ENCODE data around the gene PRMT3. TPM values are rescaled to one million over a fixed set of nuclear protein-coding genes. Genes with fewer than 3 reads are reported as not detected.
"Not testable (repeated sequence)": the region's sequence is repeated elsewhere in the genome, so short reads cannot be mapped to it uniquely, and the experiment has no call there.

The PRMT3 gene
- total RNA-seq, 1 experiment from 2014 or later: 39.6 TPM

- no peak overlapping the region for H3K4me3 ChIP-seq (ENCODE audit: low read length)
- no peaks in the 10 kb centered on the region for H3K4me1 ChIP-seq (ENCODE audit: low read length)
- no peaks in the 10 kb centered on the region for H3K79me2 ChIP-seq (ENCODE audit: low read length)
- no peak overlapping the region for H3K27ac ChIP-seq (ENCODE audit: low read length)
- no peaks in the 10 kb centered on the region for H3K9me2 ChIP-seq (replicated peaks; ENCODE audit: insufficient read depth, low read length)
- no peaks in the 10 kb centered on the region for H3K27me3 ChIP-seq (ENCODE audit: low read length)
- no peaks in the 10 kb centered on the region for H4K20me1 ChIP-seq (ENCODE audit: insufficient read depth, low read depth, low read length)
- no peak for DNase-seq
- no peaks in the 10 kb centered on the region for H3K9me3 ChIP-seq (ENCODE audit: low read length)
- no peaks in the 10 kb centered on the region for H3K36me3 ChIP-seq (ENCODE audit: insufficient read depth, low read length)
- H3K4me2 ChIP-seq (ENCODE audit: low read depth, low read length, poor library complexity, severe bottlenecking): no peak overlapping the region
- no peak overlapping the region for H2AFZ ChIP-seq (ENCODE audit: low read length)
- no peak overlapping the region for H3K9ac ChIP-seq (ENCODE audit: low read length)
Observed at GRCh38 chr11:20544603-20545237, 157.2 kb downstream of the PRMT3 start.

GRCh38 chr11:20547411-20547810 is 159.9 kb downstream of the PRMT3 start:
- H3K4me2 ChIP-seq (ENCODE audit: low read depth, low read length, poor library complexity, severe bottlenecking): no peak overlapping the region
- H3K79me2 ChIP-seq (ENCODE audit: low read length): no peaks in the 10 kb centered on the region
- no peaks in the 10 kb centered on the region for H3K9me3 ChIP-seq (ENCODE audit: low read length)
- no peaks in the 10 kb centered on the region for H3K27me3 ChIP-seq (ENCODE audit: low read length)
- H3K4me3 ChIP-seq (ENCODE audit: low read length): no peak overlapping the region
- H2AFZ ChIP-seq (ENCODE audit: low read length): no peak overlapping the region
- no peaks in the 10 kb centered on the region for H4K20me1 ChIP-seq (ENCODE audit: insufficient read depth, low read depth, low read length)
- no peak overlapping the region for H3K27ac ChIP-seq (ENCODE audit: low read length)
- H3K9me2 ChIP-seq (replicated peaks; ENCODE audit: insufficient read depth, low read length): no peaks in the 10 kb centered on the region
- no peak overlapping the region for H3K9ac ChIP-seq (ENCODE audit: low read length)
- H3K4me1 ChIP-seq (ENCODE audit: low read length): no peaks in the 10 kb centered on the region
- no peaks in the 10 kb centered on the region for H3K36me3 ChIP-seq (ENCODE audit: insufficient read depth, low read length)
- no peak for DNase-seq

- Histone ChIP-seq H3K4me1 (ENCODE audit: low read length) (no peaks in the 10 kb centered on the region), H3K9me3 (ENCODE audit: low read length) (no peaks in the 10 kb centered on the region)
Observed at GRCh38 chr11:20551096-20551495, 163.6 kb downstream of the PRMT3 start.

GRCh38 chr11:20555783-20556182 is 168.3 kb downstream of the PRMT3 start:
- no peaks in the 10 kb centered on the region for H3K4me1 ChIP-seq (ENCODE audit: low read length)
- H3K27me3 ChIP-seq (ENCODE audit: low read length): no peaks in the 10 kb centered on the region
- H3K36me3 ChIP-seq (ENCODE audit: insufficient read depth, low read length): no peaks in the 10 kb centered on the region
- H3K27ac ChIP-seq (ENCODE audit: low read length): no peak overlapping the region
- no peak for DNase-seq
- no peak overlapping the region for H2AFZ ChIP-seq (ENCODE audit: low read length)
- no peaks in the 10 kb centered on the region for H4K20me1 ChIP-seq (ENCODE audit: insufficient read depth, low read depth, low read length)
- H3K79me2 ChIP-seq (ENCODE audit: low read length): no peaks in the 10 kb centered on the region
- H3K4me3 ChIP-seq (ENCODE audit: low read length): no peak overlapping the region
- no peak overlapping the region for H3K4me2 ChIP-seq (ENCODE audit: low read depth, low read length, poor library complexity, severe bottlenecking)
- no peaks in the 10 kb centered on the region for H3K9me2 ChIP-seq (replicated peaks; ENCODE audit: insufficient read depth, low read length)
- no peak overlapping the region for H3K9ac ChIP-seq (ENCODE audit: low read length)
- H3K9me3 ChIP-seq (ENCODE audit: low read length): no peaks in the 10 kb centered on the region

More at GRCh38 chr11:20551096-20551495, 163.6 kb downstream of the PRMT3 start:
- no peaks in the 10 kb centered on the region for H3K27me3 ChIP-seq (ENCODE audit: low read length)
- no peak overlapping the region for H3K27ac ChIP-seq (ENCODE audit: low read length)
- H3K79me2 ChIP-seq (ENCODE audit: low read length): no peaks in the 10 kb centered on the region
- no peaks in the 10 kb centered on the region for H3K9me2 ChIP-seq (replicated peaks; ENCODE audit: insufficient read depth, low read length)
- no peak overlapping the region for H3K4me3 ChIP-seq (ENCODE audit: low read length)
- no peak for DNase-seq
- no peak overlapping the region for H2AFZ ChIP-seq (ENCODE audit: low read length)
- no peak overlapping the region for H3K4me2 ChIP-seq (ENCODE audit: low read depth, low read length, poor library complexity, severe bottlenecking)
- H3K9ac ChIP-seq (ENCODE audit: low read length): no peak overlapping the region
- no peaks in the 10 kb centered on the region for H4K20me1 ChIP-seq (ENCODE audit: insufficient read depth, low read depth, low read length)
- no peaks in the 10 kb centered on the region for H3K36me3 ChIP-seq (ENCODE audit: insufficient read depth, low read length)

GRCh38 chr11:20556396-20556795 is 168.9 kb downstream of the PRMT3 start:
- not testable (repeated sequence) for H3K27me3 ChIP-seq (ENCODE audit: low read length); H3K9ac ChIP-seq (ENCODE audit: low read length); H2AFZ ChIP-seq (ENCODE audit: low read length); H3K4me1 ChIP-seq (ENCODE audit: low read length); H3K79me2 ChIP-seq (ENCODE audit: low read length); H3K9me2 ChIP-seq (replicated peaks; ENCODE audit: insufficient read depth, low read length); H4K20me1 ChIP-seq (ENCODE audit: insufficient read depth, low read depth, low read length); H3K27ac ChIP-seq (ENCODE audit: low read length); H3K4me2 ChIP-seq (ENCODE audit: low read depth, low read length, poor library complexity, severe bottlenecking); H3K9me3 ChIP-seq (ENCODE audit: low read length); H3K36me3 ChIP-seq (ENCODE audit: insufficient read depth, low read length); H3K4me3 ChIP-seq (ENCODE audit: low read length); DNase-seq

- no peak overlapping the region for H3K27ac ChIP-seq (ENCODE audit: low read length)
- H3K4me2 ChIP-seq (ENCODE audit: low read depth, low read length, poor library complexity, severe bottlenecking): no peak overlapping the region
- no peaks in the 10 kb centered on the region for H3K4me1 ChIP-seq (ENCODE audit: low read length)
- H4K20me1 ChIP-seq (ENCODE audit: insufficient read depth, low read depth, low read length): no peaks in the 10 kb centered on the region
- H3K9me2 ChIP-seq (replicated peaks; ENCODE audit: insufficient read depth, low read length): no peaks in the 10 kb centered on the region
- H3K4me3 ChIP-seq (ENCODE audit: low read length): no peak overlapping the region
- DNase-seq: no peak
- H3K27me3 ChIP-seq (ENCODE audit: low read length): 0 out of 2 replicates have a peak, but pooled peaks cover 4% of the 10 kb centered on the region
- no peaks in the 10 kb centered on the region for H3K79me2 ChIP-seq (ENCODE audit: low read length)
- no peak overlapping the region for H2AFZ ChIP-seq (ENCODE audit: low read length)
- no peaks in the 10 kb centered on the region for H3K36me3 ChIP-seq (ENCODE audit: insufficient read depth, low read length)
- H3K9ac ChIP-seq (ENCODE audit: low read length): no peak overlapping the region
- no peaks in the 10 kb centered on the region for H3K9me3 ChIP-seq (ENCODE audit: low read length)
Observed at GRCh38 chr11:20558741-20559140, 171.2 kb downstream of the PRMT3 start.

Other genes starting within 250 kb of the PRMT3 start
- gene DBX1, start 227.2 kb upstream of the PRMT3 start, total RNA-seq (2014; rRNA removed; shearing (Covaris generic); ENCODE audit: low replicate concordance): not detected in 2 replicates
- gene HTATIP2, start 24.0 kb upstream of the PRMT3 start, total RNA-seq (2014; rRNA removed; shearing (Covaris generic); ENCODE audit: low replicate concordance): 58.0 and 78.3 TPM in 2 replicates
- gene SLC6A5, start 211.9 kb downstream of the PRMT3 start, total RNA-seq (2014; rRNA removed; shearing (Covaris generic); ENCODE audit: low replicate concordance): not detected in 2 replicates

All from Karpas-422 (cell line).